Bone marrow (tissue), 2 donors: ENCODE data around the gene AJAP1.

Source experiments
- DNase-seq, 2 donors: peaks; one replicate each; lab custom pipeline; 2025; lab: John Stamatoyannopoulos, UW

Gene AJAP1

DNA sequence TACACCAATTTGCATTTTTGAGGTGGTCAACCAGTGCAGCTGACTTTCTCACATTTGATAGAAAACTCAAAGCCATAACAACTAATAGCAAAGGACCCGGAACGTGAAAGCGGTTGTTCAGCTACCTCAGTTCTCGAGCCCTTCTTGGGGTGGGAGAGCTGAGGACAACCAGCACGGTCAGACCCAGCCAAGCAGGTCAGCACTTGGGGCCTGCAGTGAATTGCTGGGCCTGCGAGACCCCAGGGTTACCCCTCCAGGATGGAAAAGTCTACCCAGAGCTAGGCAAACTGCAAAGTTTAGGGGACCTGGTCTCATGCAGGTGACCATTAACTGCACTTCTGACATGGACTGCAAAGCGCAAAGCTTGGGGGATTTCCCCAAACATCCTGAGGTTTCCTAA, 23.8 kb upstream of the AJAP1 start:
- no peak for DNase-seq

DNA sequence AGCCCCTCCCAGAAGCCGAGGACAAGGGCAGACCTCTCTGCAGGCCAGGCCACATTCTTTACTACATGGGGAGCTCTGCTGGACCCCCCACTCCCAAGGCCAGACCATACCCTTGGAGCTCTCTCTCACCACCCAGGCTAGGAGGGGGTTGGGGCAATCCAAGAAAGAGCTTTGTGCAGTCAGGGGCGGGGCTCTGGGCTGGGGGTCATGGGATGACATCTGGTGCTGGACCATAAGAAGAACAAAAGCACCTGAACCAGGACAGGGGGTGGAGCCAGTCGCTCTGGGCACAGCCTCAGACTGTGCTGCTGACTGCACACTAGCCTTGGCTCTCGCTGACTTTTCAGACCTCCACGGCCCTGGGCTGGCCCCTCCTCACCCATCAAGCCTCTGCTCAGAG, 23.1 kb upstream of the AJAP1 start:
- no peak for DNase-seq

DNA sequence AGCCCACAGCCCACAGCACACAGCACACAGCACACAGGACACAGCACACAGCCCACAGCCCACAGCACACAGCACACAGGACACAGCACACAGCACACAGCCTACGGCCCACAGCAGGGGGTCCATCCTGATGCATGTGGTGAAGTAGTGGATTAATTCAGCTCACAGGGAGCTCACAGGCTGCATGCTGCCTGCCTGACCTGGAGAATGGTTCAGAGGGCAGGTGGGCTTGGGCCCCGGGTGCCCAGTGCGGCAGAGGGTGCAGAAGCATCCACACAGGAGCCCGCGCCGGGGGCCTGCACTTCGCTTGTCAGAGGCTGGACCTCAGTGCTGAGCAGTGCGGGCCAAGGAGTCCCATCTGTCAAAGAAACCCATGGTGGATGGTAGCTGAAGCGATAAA, 21.1 kb upstream of the AJAP1 start:
- no peak for DNase-seq

- DNase-seq: no peak
These were observed 20.1 kb upstream of the AJAP1 start for GRCh38 chr1:4634156-4634792.

GRCh38 chr1:4634793-4635406, 19.5 kb upstream of the AJAP1 start:
- no peak for DNase-seq

GRCh38 chr1:4636186-4636585, 18.2 kb upstream of the AJAP1 start:
- DNase-seq: no peak

DNA sequence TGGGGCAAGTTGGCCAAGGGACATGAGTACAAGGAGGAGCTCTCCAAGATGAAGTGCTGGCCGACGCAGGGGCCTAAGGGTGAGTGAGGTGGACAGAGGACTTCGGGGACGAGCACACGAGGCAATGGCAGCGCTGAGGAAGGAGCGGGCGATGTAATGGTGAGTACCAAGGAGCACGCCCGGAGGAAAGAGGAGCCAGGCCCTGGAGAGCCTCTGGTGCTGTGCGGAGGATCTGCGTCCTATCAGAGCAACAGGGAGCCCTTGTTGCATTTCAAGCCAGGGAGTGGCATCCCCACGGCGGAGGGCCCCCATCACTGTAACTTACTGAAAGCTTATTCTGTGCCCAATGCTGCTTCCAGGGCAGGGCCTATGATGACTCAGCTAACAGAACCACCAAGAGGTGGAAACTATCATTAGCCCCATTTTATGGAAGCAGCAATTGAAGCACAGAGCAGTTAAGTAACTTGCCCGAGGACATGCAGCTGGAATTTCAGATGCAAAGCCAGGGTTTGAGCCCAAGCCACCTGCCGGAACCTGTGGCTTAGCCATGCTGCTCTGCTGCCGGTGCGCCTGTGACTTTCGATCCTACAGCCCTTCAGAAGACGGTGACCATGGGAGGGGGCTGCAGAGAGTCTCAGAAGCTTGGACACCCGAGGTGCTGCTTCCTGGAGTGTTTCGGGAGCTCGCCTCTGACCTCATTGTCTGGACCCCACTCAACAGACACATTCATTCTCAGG, 17.6 kb upstream of the AJAP1 start:
- DNase-seq: no peak

- DNase-seq: no peak
These were observed 16.6 kb upstream of the AJAP1 start for GRCh38 chr1:4637616-4638344.

- DNase-seq: no peak
These were observed 16.1 kb upstream of the AJAP1 start for GRCh38 chr1:4638345-4638729.

- DNase-seq: no peak
These were observed 13.5 kb upstream of the AJAP1 start for GRCh38 chr1:4640931-4641330.

DNA sequence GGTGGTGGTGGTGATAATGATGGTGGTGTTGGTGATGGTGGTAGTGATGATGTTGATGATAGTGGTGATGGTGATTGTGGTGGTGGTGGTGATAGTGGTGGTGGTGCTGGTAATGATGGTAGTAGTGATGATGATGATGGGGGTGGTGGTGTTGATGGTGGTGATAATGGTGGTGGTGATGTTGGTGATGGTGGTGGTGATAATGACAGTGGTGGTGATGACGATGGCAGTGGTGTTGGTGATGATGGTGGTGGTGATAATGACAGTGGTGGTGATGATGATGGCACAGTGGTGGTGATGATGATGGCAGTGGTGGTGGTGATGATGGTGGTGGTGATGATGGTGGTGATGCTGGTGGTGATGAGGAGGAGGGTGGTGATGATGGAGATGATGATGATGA, 7.0 kb upstream of the AJAP1 start:
- no peak for DNase-seq

DNA sequence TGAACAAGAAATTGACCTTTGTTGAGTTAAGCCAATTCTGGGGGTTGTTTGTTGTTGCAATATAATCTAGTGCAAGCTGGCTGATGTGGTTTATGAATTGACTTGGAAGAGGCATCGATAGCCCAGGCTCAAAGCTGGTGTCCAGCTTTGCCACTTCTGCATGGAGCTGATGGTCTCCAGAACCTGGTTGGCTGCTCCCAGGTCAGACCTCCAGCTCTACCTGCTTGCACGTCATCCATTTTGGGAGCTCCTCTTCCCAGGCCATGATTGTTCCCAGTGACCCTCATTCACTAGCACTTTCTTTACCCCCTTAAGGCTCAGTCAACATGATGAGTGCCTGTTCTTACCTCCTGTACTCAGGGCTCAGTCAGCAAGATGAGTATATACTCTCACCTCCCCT, 5.8 kb upstream of the AJAP1 start:
- no peak for DNase-seq

DNA sequence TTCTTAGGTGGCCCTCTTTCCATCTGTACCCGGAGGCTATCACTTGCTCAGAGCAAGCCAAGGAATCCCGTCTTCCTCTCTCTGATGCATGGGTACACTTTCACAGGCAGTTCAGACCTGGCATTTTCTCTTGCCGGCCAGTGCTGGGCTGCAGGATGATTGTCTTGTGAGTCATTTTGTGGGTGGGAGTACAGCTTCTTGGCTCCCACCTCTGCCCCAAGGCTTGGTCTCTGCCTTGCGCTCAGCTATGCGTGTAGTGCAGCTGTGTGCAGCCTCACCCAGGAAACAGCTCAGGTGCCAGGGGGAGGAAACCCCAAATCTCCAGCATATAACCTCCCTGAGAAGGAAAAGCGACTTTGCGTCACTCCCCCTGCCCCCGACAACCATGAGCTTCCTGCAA, 3.9 kb upstream of the AJAP1 start:
- DNase-seq: no peak

DNA sequence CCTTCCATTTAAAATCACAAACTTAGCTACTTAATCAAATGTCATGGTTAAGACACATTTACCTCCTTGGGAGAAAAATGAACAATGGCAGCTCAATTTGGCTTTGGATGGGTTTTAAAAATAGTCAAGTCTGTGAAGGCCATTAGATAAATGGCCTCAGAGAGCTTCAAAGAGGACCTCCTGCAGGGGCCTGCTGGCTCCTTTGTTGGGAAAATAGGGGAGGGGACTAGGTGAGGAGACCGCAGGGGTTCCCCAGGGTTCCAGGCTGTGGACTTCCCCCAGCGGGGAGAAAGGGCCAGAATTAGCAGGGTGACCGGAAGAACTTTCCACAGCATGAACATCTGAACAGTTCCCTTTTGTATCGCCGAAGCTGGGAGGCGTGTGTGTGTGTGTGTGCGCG, 3.4 kb upstream of the AJAP1 start:
- no peak for DNase-seq

DNA sequence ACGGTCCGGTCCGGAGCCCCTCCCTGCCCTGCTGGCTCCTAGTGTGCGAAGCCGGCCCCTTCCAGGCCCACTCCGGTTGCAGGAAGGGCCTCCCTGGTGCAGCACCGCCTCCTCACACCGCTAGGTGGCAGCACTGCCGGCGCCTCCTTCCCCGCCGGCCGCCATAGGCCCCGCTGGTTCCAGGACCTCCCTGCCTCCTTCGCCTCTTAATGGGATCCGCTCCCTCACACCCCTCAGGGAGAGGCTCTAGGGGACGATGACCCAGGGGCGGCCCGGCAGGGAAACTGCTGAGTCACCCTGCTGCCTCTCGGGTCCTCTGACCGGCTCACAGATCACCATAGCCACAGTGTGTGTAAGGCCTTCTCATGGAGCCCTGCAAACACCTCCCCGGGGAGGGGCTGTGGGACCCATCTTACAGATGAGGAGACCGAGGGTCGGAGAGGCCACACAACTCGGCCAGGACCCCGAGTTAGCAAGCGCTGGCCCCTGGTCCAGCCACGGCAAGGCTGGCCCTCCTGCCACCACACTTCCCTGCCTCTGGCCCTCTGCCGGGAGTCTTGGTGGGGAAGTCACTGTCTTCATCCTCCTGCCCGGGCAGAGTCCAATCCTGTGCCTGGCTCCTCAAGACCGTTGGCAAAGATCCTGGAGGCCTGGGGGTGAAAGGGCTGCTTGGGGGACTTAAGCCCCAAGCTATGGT, 1.6 kb upstream of the AJAP1 start:
- peak; percentile 3 to 7 for DNase-seq

DNA sequence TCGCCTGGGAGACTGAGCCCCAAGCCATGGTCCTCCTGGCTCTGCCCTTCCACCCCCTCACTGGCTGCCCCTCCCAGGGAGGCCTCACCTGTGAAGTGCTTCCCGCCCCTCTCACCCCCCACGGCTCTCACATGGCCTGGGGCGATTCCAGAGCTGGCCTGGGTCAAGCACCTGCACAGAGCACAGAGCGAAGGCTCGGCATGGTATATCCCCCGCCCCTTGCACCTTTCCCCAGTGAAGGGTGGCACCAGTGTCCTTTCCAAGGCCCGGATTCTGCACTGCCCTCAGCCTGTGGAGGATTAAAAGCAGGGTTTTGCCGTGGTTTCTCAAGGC, 1.1 kb upstream of the AJAP1 start:
- DNase-seq: no peak

GRCh38 chr1:4654764-4655673, 610 bp downstream of the AJAP1 start:
- DNase-seq: no peak

DNA sequence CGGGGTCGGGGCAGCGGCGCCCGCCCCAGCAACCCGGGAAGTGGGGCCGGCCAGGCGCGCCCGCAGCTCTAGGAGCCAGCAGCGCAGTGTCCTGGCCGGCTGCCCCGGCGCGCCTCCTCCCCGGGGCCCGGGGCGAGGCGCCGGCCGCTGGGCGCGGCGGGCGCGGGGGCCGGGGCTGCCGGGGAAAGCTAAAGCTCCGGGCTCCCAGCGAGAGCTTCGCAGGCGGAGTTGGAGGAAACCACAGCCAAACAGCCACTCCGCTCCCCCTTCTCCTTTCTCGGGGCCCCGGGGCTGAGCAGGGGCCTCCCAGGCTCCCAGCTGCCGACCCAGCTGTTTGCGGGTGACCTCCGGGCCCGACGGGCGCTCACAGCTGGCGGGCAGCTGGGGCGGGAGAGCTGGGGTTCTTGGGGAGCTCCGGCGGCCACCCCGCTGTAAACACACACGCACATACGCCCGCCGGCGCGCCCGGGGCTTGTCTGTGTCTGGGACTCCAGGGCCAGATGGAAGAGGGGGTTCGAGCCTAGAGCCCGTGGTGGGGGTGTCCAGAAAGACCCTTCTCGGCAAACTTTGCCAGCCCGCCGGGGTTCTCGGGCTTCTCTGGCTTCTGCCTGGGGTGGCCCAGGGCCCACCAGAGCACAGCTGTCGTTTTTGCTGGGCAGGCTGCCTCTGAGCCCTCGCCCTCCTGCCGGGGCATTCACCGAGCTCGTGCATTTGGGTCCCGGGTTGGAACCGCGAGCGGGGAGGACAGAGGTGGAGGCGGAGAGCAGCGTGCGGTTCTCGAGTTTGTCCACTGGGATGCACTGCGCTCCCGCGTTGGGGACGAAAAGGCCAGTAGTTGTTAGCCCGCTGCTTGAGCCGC, 1.5 kb downstream of the AJAP1 start:
- DNase-seq: no peak

- no peak for DNase-seq
These were observed 2.2 kb downstream of the AJAP1 start for GRCh38 chr1:4656533-4657140.

DNA sequence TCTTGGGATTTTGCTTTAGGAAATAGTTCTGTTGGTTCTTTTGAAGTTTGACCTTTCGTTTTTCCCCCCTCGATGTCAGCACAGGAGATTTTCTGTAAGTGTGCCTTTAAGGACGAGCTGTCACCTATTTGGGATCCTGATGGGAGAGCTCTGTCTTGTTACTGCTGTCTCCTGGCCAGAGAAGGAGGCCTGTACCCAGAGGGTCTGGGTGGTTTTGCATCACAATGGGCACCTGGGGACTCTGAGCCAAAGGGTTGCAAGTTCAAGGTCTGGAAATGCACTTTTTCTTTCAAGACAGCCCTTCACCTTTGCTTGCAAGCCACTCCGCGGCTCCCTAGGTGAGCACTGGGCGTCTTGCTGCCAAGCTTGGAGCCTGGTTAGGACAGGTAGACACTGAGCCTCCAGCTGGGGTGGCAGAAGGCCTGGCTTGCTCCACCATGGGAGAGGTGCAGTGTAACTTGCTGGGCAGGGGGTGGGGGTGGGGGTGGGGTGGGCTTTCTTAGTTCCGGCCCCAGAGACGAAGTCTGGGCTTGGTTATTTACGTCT, 2.9 kb downstream of the AJAP1 start:
- DNase-seq: no peak
